OCI-LY1 (cell line): Measurements from ENCODE around the gene COX10.

Experiments used
- H2AFZ ChIP-seq: fragments of 200-600 bp; sonication (generic), shearing (Covaris generic); 2 replicates; pipeline ENCODE4 v1.6.0; 2014; ENCODE audit warnings: antibody characterized with exemption, mild to moderate bottlenecking, low read length
- H3F3A ChIP-seq: fragments of 200-600 bp; sonication (generic), shearing (Covaris generic); 2 replicates; pipeline ENCODE4 v1.6.0; 2014; ENCODE audit warnings: mild to moderate bottlenecking, antibody characterized with exemption, low read length, moderate library complexity; ENCODE audit not compliant: insufficient read depth
- H3K27ac ChIP-seq: fragments of 200-600 bp; sonication (generic); 2 replicates; pipeline ENCODE4 v1.5.1; 2014; ENCODE audit warnings: low read length, mixed run types, mild to moderate bottlenecking, low read depth; ENCODE audit not compliant: poor library complexity, severe bottlenecking
- H3K27me3 ChIP-seq: fragments of 200-600 bp; sonication (generic); 2 replicates; pipeline ENCODE4 v1.6.0; 2014; ENCODE audit warnings: antibody characterized with exemption, mild to moderate bottlenecking, low read length, moderate library complexity; ENCODE audit not compliant: insufficient read depth
- H3K36me3 ChIP-seq: fragments of 200-600 bp; sonication (generic); 2 replicates; pipeline ENCODE4 v1.6.1; 2014; ENCODE audit warnings: mild to moderate bottlenecking, antibody characterized with exemption, low read length, moderate library complexity, mixed read lengths; ENCODE audit not compliant: insufficient read depth
- H3K4me1 ChIP-seq: fragments of 200-600 bp; sonication (generic); 2 replicates; pipeline ENCODE4 v1.5.1; 2014; ENCODE audit warnings: mild to moderate bottlenecking, low read length, moderate library complexity; ENCODE audit not compliant: insufficient read depth, severe bottlenecking
- H3K4me2 ChIP-seq: fragments of 200-600 bp; sonication (generic), shearing (Covaris generic); 2 replicates; pipeline ENCODE4 v1.6.1; 2014; ENCODE audit warnings: low read length
- H3K4me3 ChIP-seq: fragments of 200-600 bp; sonication (generic); 2 replicates; pipeline ENCODE4 v1.5.1; 2014; ENCODE audit warnings: low read length, low read depth, mild to moderate bottlenecking, mixed read lengths; ENCODE audit not compliant: poor library complexity, severe bottlenecking
- H3K79me2 ChIP-seq: fragments of 200-600 bp; shearing (Covaris generic); 2 replicates; pipeline ENCODE4 v1.6.1; 2016; ENCODE audit warnings: mixed run types, low read length, mixed read lengths; ENCODE audit not compliant: insufficient read depth
- H3K9ac ChIP-seq: fragments of 200-600 bp; sonication (generic), shearing (Covaris generic); 2 replicates; pipeline ENCODE4 v1.6.1; 2014; ENCODE audit warnings: mild to moderate bottlenecking, low read length, mixed read lengths
- H3K9me2 ChIP-seq: fragments of 200-600 bp; sonication (generic), shearing (Covaris generic); 2 replicates; pipeline ENCODE4 v1.6.1; 2014; ENCODE audit warnings: low read depth, mild to moderate bottlenecking, low read length, mixed read lengths
- H3K9me3 ChIP-seq: fragments of 200-600 bp; shearing (Covaris generic); 2 replicates; pipeline ENCODE4 v1.6.1; 2014; ENCODE audit warnings: low read length, mixed read lengths
- H4K20me1 ChIP-seq: fragments of 200-600 bp; sonication (generic), shearing (Covaris generic); 2 replicates; pipeline ENCODE4 v1.6.0; 2016; ENCODE audit warnings: mild to moderate bottlenecking, low read length; ENCODE audit not compliant: insufficient read depth
- EZH2 ChIP-seq: fragments of 200-600 bp; sonication (generic), shearing (Covaris generic); IDR thresholded peaks from 2 replicates; pipeline ENCODE4 v1.8.0; 2017; ENCODE audit warnings: borderline replicate concordance, mixed run types, mild to moderate bottlenecking, antibody characterized with exemption, low read length, moderate library complexity, mixed read lengths
- TF ChIP-seq, protein P1 (sequence below): fragments of 200-600 bp; sonication (generic), shearing (Covaris generic); IDR thresholded peaks from 2 replicates; pipeline ENCODE4 v1.5.1; 2017; ENCODE audit warnings: mild to moderate bottlenecking, antibody characterized with exemption, low read length, moderate library complexity, mixed read lengths

COX10 gene

DNA sequence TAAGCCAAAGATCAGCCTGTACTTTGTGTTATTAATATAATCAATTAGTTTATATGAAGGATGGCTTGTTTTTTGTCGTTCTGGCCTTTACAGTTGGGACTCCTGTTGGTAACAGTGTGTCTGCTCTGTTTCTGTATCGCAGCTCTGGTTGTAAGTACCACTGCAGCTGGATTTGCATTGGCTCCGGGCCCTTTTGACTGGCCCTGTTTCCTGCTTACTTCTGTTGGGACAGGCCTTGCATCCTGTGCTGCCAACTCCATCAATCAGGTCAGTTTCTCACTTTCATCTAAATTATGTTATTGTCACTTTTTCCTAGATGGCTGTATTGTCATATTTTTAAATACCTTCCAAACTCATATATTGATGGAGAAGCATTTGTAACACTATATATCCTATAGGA lies 32.7 kb downstream of the COX10 start:
- H3K36me3 ChIP-seq: peaks cover 21% of the 10 kb centered on the region; the same call in 1 of the 2 replicates
- H3K9me2 ChIP-seq: no peaks in the 10 kb centered on the region
- no peaks in the 10 kb centered on the region for H4K20me1 ChIP-seq
- TF ChIP-seq EZH2: no peak
- TF ChIP-seq, protein P1, sequence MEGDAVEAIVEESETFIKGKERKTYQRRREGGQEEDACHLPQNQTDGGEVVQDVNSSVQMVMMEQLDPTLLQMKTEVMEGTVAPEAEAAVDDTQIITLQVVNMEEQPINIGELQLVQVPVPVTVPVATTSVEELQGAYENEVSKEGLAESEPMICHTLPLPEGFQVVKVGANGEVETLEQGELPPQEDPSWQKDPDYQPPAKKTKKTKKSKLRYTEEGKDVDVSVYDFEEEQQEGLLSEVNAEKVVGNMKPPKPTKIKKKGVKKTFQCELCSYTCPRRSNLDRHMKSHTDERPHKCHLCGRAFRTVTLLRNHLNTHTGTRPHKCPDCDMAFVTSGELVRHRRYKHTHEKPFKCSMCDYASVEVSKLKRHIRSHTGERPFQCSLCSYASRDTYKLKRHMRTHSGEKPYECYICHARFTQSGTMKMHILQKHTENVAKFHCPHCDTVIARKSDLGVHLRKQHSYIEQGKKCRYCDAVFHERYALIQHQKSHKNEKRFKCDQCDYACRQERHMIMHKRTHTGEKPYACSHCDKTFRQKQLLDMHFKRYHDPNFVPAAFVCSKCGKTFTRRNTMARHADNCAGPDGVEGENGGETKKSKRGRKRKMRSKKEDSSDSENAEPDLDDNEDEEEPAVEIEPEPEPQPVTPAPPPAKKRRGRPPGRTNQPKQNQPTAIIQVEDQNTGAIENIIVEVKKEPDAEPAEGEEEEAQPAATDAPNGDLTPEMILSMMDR: no peak
- H3K27me3 ChIP-seq: no peaks in the 10 kb centered on the region
- no peak overlapping the region for H3K9ac ChIP-seq
- no peak overlapping the region for H2AFZ ChIP-seq
- no peaks in the 10 kb centered on the region for H3K4me1 ChIP-seq
- H3K27ac ChIP-seq: no peak overlapping the region
- no peaks in the 10 kb centered on the region for H3K9me3 ChIP-seq
- H3K4me2 ChIP-seq: no peak overlapping the region
- peaks cover 11% of the 10 kb centered on the region; the same call in 1 of the 2 replicates for H3K79me2 ChIP-seq
- no peak overlapping the region for H3K4me3 ChIP-seq
- H3F3A ChIP-seq: no peaks in the 10 kb centered on the region

GRCh38 chr17:14103836-14104235 lies 34.5 kb downstream of the COX10 start:
- Histone ChIP-seq H3K9me2 (no peaks in the 10 kb centered on the region), H3K4me3 (no peak overlapping the region), H3K36me3 (peaks cover 21% of the 10 kb centered on the region; the same call in 1 of the 2 replicates), H3K79me2 (peaks cover 8% of the 10 kb centered on the region; the same call in 1 of the 2 replicates), H3F3A (no peaks in the 10 kb centered on the region), H4K20me1 (no peaks in the 10 kb centered on the region), H3K4me1 (no peaks in the 10 kb centered on the region), H2AFZ (no peak overlapping the region), H3K9me3 (no peaks in the 10 kb centered on the region), H3K27me3 (no peaks in the 10 kb centered on the region), H3K4me2 (no peak overlapping the region), H3K9ac (no peak overlapping the region), H3K27ac (no peak overlapping the region)
- TF ChIP-seq, protein P1: no peak
- TF ChIP-seq EZH2: no peak

DNA sequence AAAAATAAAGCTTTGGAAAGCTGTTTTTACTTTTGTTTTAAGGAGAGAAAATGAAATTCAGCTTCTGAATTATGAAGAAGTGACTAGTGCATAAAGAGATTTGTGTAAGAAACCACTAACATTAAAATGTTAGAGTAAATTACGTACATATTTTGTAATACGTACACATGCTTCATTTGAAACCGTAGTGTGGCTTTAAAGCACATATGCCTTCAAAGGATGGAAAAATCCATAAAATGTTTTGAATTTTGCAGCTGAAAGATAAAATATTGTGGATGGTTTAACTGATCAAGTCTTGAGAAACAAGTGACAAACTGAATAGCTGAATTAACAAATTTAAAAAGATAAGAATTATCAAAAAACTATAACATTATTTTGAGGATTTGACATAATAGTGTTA lies 35.4 kb downstream of the COX10 start:
- no peaks in the 10 kb centered on the region for H3F3A ChIP-seq
- no peak overlapping the region for H3K4me2 ChIP-seq
- no peaks in the 10 kb centered on the region for H3K9me3 ChIP-seq
- H3K4me3 ChIP-seq: no peak overlapping the region
- no peak for TF ChIP-seq EZH2
- TF ChIP-seq, protein P1: no peak
- no peaks in the 10 kb centered on the region for H3K4me1 ChIP-seq
- peaks cover 21% of the 10 kb centered on the region; the same call in 1 of the 2 replicates for H3K36me3 ChIP-seq
- peaks cover 8% of the 10 kb centered on the region; the same call in 1 of the 2 replicates for H3K79me2 ChIP-seq
- H3K9ac ChIP-seq: no peak overlapping the region
- no peaks in the 10 kb centered on the region for H3K27me3 ChIP-seq
- H3K27ac ChIP-seq: no peak overlapping the region
- no peaks in the 10 kb centered on the region for H3K9me2 ChIP-seq
- H2AFZ ChIP-seq: no peak overlapping the region
- no peaks in the 10 kb centered on the region for H4K20me1 ChIP-seq
